Measurements from ENCODE around the gene ASXL2. TPM values are rescaled to one million over a fixed set of nuclear protein-coding genes. Genes with fewer than 3 reads are reported as not detected.

Gene ASXL2
- total RNA-seq, 5 donors from 2014 or later (not counting 1 experiment from before 2014, with no cell fraction given) = 36.3 to 53.2 (median 48.3) TPM

- Mint-ChIP-seq H3K9me3 (no peaks in the 10 kb centered on the region), H3K27ac (no peak overlapping the region), H3K36me3 (no peaks in the 10 kb centered on the region), H3K27me3 (no peaks in the 10 kb centered on the region), H3K4me3 (no peak overlapping the region), H3K4me1 (peaks cover 0 to 4% (median 3%) of the 10 kb centered on the region in 3 donors)
- no peak overlapping the region for H3K4me3 ChIP-seq (ENCODE audit: control insufficient read depth in 1 of 2, extremely low read depth in 1 of 2, low read length in 1 of 2)
- ChIA-PET POLR2A (interaction anchor here in 1 of 2 donors (0.6 to 0.7 kb wide), 2 partner anchors 33 to 91 kb away, joined by 4 to 11 read pairs; no protein-coding TSS in a partner anchor), CTCF (interaction anchor here (0.6 to 4.7 kb wide), 4 partner anchors 16 to 494 kb away, joined by 3 to 57 read pairs (median 4); no protein-coding TSS in a partner anchor)
- H3K27me3 ChIP-seq (replicated peaks in 1 of 2; ENCODE audit: control insufficient read depth in 2 of 2, extremely low read depth in 1 of 2, insufficient read depth in 2 of 2, low read length in 1 of 2) = peaks cover 0 to 4% of the 10 kb centered on the region in 2 experiments
- H3K4me1 ChIP-seq (ENCODE audit: control insufficient read depth in 1 of 2, extremely low read depth in 1 of 2, insufficient read depth in 2 of 2, low read length in 2 of 2) = no peaks in the 10 kb centered on the region
- no peaks in the 10 kb centered on the region for H3K9me3 ChIP-seq
- ATAC-seq (replicated peaks in 1 of 4) (no peak), DNase-seq (no peak)
- H3K27ac ChIP-seq (ENCODE audit: low read length) = no peak overlapping the region
- no peaks in the 10 kb centered on the region for H3K36me3 ChIP-seq (ENCODE audit: control insufficient read depth in 2 of 2, extremely low read depth in 1 of 2, insufficient read depth in 1 of 2, low read length in 1 of 2)
- 92% methylated on average over 7 of the region's 7 CpGs for WGBS (ENCODE audit: insufficient coverage)
These were observed 179.1 kb downstream of the ASXL2 start for GRCh38 chr2:25699216-25699615.

- Histone ChIP-seq H3K4me1 (ENCODE audit: control insufficient read depth in 1 of 2, extremely low read depth in 1 of 2, insufficient read depth in 2 of 2, low read length in 2 of 2) (no peaks in the 10 kb centered on the region), H3K4me3 (ENCODE audit: control insufficient read depth in 1 of 2, extremely low read depth in 1 of 2, low read length in 1 of 2) (no peak overlapping the region), H3K36me3 (ENCODE audit: control insufficient read depth in 2 of 2, extremely low read depth in 1 of 2, insufficient read depth in 1 of 2, low read length in 1 of 2) (no peaks in the 10 kb centered on the region), H3K27me3 (replicated peaks in 1 of 2; ENCODE audit: control insufficient read depth in 2 of 2, extremely low read depth in 1 of 2, insufficient read depth in 2 of 2, low read length in 1 of 2) (peaks cover 0 to 4% of the 10 kb centered on the region in 2 experiments), H3K27ac (ENCODE audit: low read length) (no peak overlapping the region), H3K9me3 (no peaks in the 10 kb centered on the region)
- ATAC-seq (replicated peaks in 1 of 4) = peak in 2 of 4 experiments; percentile 54 to 60
- Mint-ChIP-seq H3K4me1 (peaks cover 0 to 4% (median 3%) of the 10 kb centered on the region in 3 donors), H3K9me3 (no peaks in the 10 kb centered on the region), H3K36me3 (no peaks in the 10 kb centered on the region), H3K27me3 (no peaks in the 10 kb centered on the region), H3K27ac (no peak overlapping the region), H3K4me3 (no peak overlapping the region)
- POLR2A ChIA-PET = interaction anchor here in 1 of 2 donors (0.7 kb wide), 1 partner anchor 32 kb away, joined by 4 read pairs; no protein-coding TSS in a partner anchor
- CTCF ChIA-PET = interaction anchor here (1.4 to 4.7 kb wide), 2 partner anchors 91 to 92 kb away, joined by 4 to 57 read pairs; no protein-coding TSS in a partner anchor
- no peak for DNase-seq
These were observed 179.5 kb downstream of the ASXL2 start for GRCh38 chr2:25698752-25699151.

- ATAC-seq (replicated peaks in 1 of 4) = no peak
- no peak overlapping the region for H3K27ac ChIP-seq (ENCODE audit: low read length)
- H3K27me3 ChIP-seq (replicated peaks in 1 of 2; ENCODE audit: control insufficient read depth in 2 of 2, extremely low read depth in 1 of 2, insufficient read depth in 2 of 2, low read length in 1 of 2) = peaks cover 0 to 4% of the 10 kb centered on the region in 2 experiments
- H3K27ac Mint-ChIP-seq = no peak overlapping the region
- no peaks in the 10 kb centered on the region for H3K9me3 Mint-ChIP-seq
- CTCF ChIA-PET = interaction anchor here in 1 of 2 donors (0.6 to 4.7 kb wide), 3 partner anchors 26 to 91 kb away, joined by 3 to 57 read pairs (median 11); no protein-coding TSS in a partner anchor
- H3K4me1 ChIP-seq (ENCODE audit: control insufficient read depth in 1 of 2, extremely low read depth in 1 of 2, insufficient read depth in 2 of 2, low read length in 2 of 2) = no peaks in the 10 kb centered on the region
- POLR2A ChIA-PET = no interaction called here
- H3K4me1 Mint-ChIP-seq = peaks cover 0 to 4% (median 3%) of the 10 kb centered on the region in 3 donors
- H3K36me3 ChIP-seq (ENCODE audit: control insufficient read depth in 2 of 2, extremely low read depth in 1 of 2, insufficient read depth in 1 of 2, low read length in 1 of 2) = no peaks in the 10 kb centered on the region
- no peak overlapping the region for H3K4me3 ChIP-seq (ENCODE audit: control insufficient read depth in 1 of 2, extremely low read depth in 1 of 2, low read length in 1 of 2)
- H3K36me3 Mint-ChIP-seq = no peaks in the 10 kb centered on the region
- no peaks in the 10 kb centered on the region for H3K27me3 Mint-ChIP-seq
- WGBS (ENCODE audit: insufficient coverage) = 90% methylated on average over 16 of the region's 17 CpGs
- no peaks in the 10 kb centered on the region for H3K9me3 ChIP-seq
- no peak for DNase-seq
- H3K4me3 Mint-ChIP-seq = no peak overlapping the region
These were observed 180.5 kb downstream of the ASXL2 start for GRCh38 chr2:25697559-25698341.

GRCh38 chr2:25692737-25693445, 185.4 kb downstream of the ASXL2 start:
- ChIA-PET POLR2A (no interaction called here), CTCF (interaction anchor here in 1 of 2 donors (0.7 kb wide), 1 partner anchor 317 kb away, joined by 7 read pairs; no protein-coding TSS in a partner anchor)
- DNase-seq (no peak), ATAC-seq (replicated peaks in 1 of 4) (no peak)
- Mint-ChIP-seq H3K4me1 (no peaks in the 10 kb centered on the region), H3K27me3 (no peaks in the 10 kb centered on the region), H3K4me3 (no peak overlapping the region), H3K9me3 (no peaks in the 10 kb centered on the region), H3K27ac (no peak overlapping the region), H3K36me3 (no peaks in the 10 kb centered on the region)
- H3K9me3 ChIP-seq = no peaks in the 10 kb centered on the region
- H3K4me1 ChIP-seq (ENCODE audit: control insufficient read depth in 1 of 2, extremely low read depth in 1 of 2, insufficient read depth in 2 of 2, low read length in 2 of 2) = no peaks in the 10 kb centered on the region
- H3K36me3 ChIP-seq (ENCODE audit: control insufficient read depth in 2 of 2, extremely low read depth in 1 of 2, insufficient read depth in 1 of 2, low read length in 1 of 2) = no peaks in the 10 kb centered on the region
- peaks cover 0 to 1% of the 10 kb centered on the region in 2 experiments for H3K27me3 ChIP-seq (replicated peaks in 1 of 2; ENCODE audit: control insufficient read depth in 2 of 2, extremely low read depth in 1 of 2, insufficient read depth in 2 of 2, low read length in 1 of 2)
- no peak overlapping the region for H3K27ac ChIP-seq (ENCODE audit: low read length)
- H3K4me3 ChIP-seq (ENCODE audit: control insufficient read depth in 1 of 2, extremely low read depth in 1 of 2, low read length in 1 of 2) = no peak overlapping the region
- WGBS (ENCODE audit: insufficient coverage) = 93% methylated on average over 2 of the region's 6 CpGs

GRCh38 chr2:25692143-25692542, 186.1 kb downstream of the ASXL2 start:
- H3K9me3 Mint-ChIP-seq = no peaks in the 10 kb centered on the region
- CTCF ChIA-PET = interaction anchor here (0.6 to 1.5 kb wide), 3 partner anchors 8 to 1095 kb away, joined by 3 to 7 read pairs (median 3); no protein-coding TSS in a partner anchor
- Histone ChIP-seq H3K4me1 (ENCODE audit: control insufficient read depth in 1 of 2, extremely low read depth in 1 of 2, insufficient read depth in 2 of 2, low read length in 2 of 2) (no peaks in the 10 kb centered on the region), H3K27me3 (replicated peaks in 1 of 2; ENCODE audit: control insufficient read depth in 2 of 2, extremely low read depth in 1 of 2, insufficient read depth in 2 of 2, low read length in 1 of 2) (peaks cover 0 to 1% of the 10 kb centered on the region in 2 experiments), H3K9me3 (no peaks in the 10 kb centered on the region), H3K4me3 (ENCODE audit: control insufficient read depth in 1 of 2, extremely low read depth in 1 of 2, low read length in 1 of 2) (no peak overlapping the region), H3K36me3 (ENCODE audit: control insufficient read depth in 2 of 2, extremely low read depth in 1 of 2, insufficient read depth in 1 of 2, low read length in 1 of 2) (no peaks in the 10 kb centered on the region), H3K27ac (ENCODE audit: low read length) (no peak overlapping the region)
- H3K27me3 Mint-ChIP-seq = no peaks in the 10 kb centered on the region
- ATAC-seq (replicated peaks in 1 of 4) (no peak), DNase-seq (no peak)
- H3K27ac Mint-ChIP-seq = no peak overlapping the region
- H3K36me3 Mint-ChIP-seq = no peaks in the 10 kb centered on the region
- H3K4me1 Mint-ChIP-seq = no peaks in the 10 kb centered on the region
- POLR2A ChIA-PET = no interaction called here
- no peak overlapping the region for H3K4me3 Mint-ChIP-seq
- WGBS (ENCODE audit: insufficient coverage) = 100% methylated on average over 1 of the region's 4 CpGs

- ChIA-PET POLR2A (no interaction called here), CTCF (interaction anchor here (0.6 to 1.2 kb wide), 3 partner anchors 10 to 154 kb away, joined by 3 to 7 read pairs (median 3); no protein-coding TSS in a partner anchor)
- Histone ChIP-seq H3K27ac (ENCODE audit: low read length) (no peak overlapping the region), H3K4me1 (ENCODE audit: control insufficient read depth in 1 of 2, extremely low read depth in 1 of 2, insufficient read depth in 2 of 2, low read length in 2 of 2) (no peaks in the 10 kb centered on the region), H3K4me3 (ENCODE audit: control insufficient read depth in 1 of 2, extremely low read depth in 1 of 2, low read length in 1 of 2) (no peak overlapping the region), H3K27me3 (replicated peaks in 1 of 2; ENCODE audit: control insufficient read depth in 2 of 2, extremely low read depth in 1 of 2, insufficient read depth in 2 of 2, low read length in 1 of 2) (peaks cover 0 to 8% of the 10 kb centered on the region in 2 experiments), H3K9me3 (no peaks in the 10 kb centered on the region), H3K36me3 (ENCODE audit: control insufficient read depth in 2 of 2, extremely low read depth in 1 of 2, insufficient read depth in 1 of 2, low read length in 1 of 2) (no peaks in the 10 kb centered on the region)
- Mint-ChIP-seq H3K36me3 (no peaks in the 10 kb centered on the region), H3K27ac (no peak overlapping the region), H3K27me3 (no peaks in the 10 kb centered on the region), H3K9me3 (no peaks in the 10 kb centered on the region), H3K4me3 (no peak overlapping the region), H3K4me1 (no peaks in the 10 kb centered on the region)
- DNase-seq (no peak), ATAC-seq (replicated peaks in 1 of 4) (no peak)
- no CpG with 5 or more reads among the region's 1 CpG for WGBS (ENCODE audit: insufficient coverage)
These were observed 188.2 kb downstream of the ASXL2 start for GRCh38 chr2:25690058-25690457.
